NCI-H2227 (cell line): ENCODE measurements around the gene TMEM50A.
"Not testable (repeated sequence)": the region's sequence is repeated elsewhere in the genome, so short reads cannot be mapped to it uniquely, and the experiment has no call there.

Source experiments
- DNase-seq: peaks from one replicate; lab custom pipeline; 2025; ENCODE audit not compliant: unreplicated experiment; lab: John Stamatoyannopoulos, UW

TMEM50A gene

GRCh38 chr1:25383090-25383489 lies 45.0 kb downstream of the TMEM50A start:
- not testable (repeated sequence) for DNase-seq

- DNase-seq, result not testable (repeated sequence)
Observed at GRCh38 chr1:25383875-25384274, 45.7 kb downstream of the TMEM50A start.

GRCh38 chr1:25387096-25387495 lies 49.0 kb downstream of the TMEM50A start:
- not testable (repeated sequence) for DNase-seq

- DNase-seq, result peak; percentile 30
Observed at GRCh38 chr1:25388691-25389090, 50.6 kb downstream of the TMEM50A start.

GRCh38 chr1:25389721-25390120 lies 51.6 kb downstream of the TMEM50A start:
- not testable (repeated sequence) for DNase-seq

- no peak for DNase-seq
Observed at GRCh38 chr1:25392841-25393240, 54.7 kb downstream of the TMEM50A start.

- not testable (repeated sequence) for DNase-seq
Observed at GRCh38 chr1:25397549-25397948, 59.4 kb downstream of the TMEM50A start.

GRCh38 chr1:25398079-25398478 lies 59.9 kb downstream of the TMEM50A start:
- not testable (repeated sequence) for DNase-seq

GRCh38 chr1:25402947-25403803 lies 65.0 kb downstream of the TMEM50A start:
- DNase-seq, result peak; percentile 3

- not testable (repeated sequence) for DNase-seq
Observed at GRCh38 chr1:25405731-25406305, 67.7 kb downstream of the TMEM50A start.

- not testable (repeated sequence) for DNase-seq
Observed at GRCh38 chr1:25409641-25410427, 71.7 kb downstream of the TMEM50A start.
